DMS 273 (cell line): Measurements from ENCODE around the gene CAMK1D.

Experiments used
- DNase-seq: peaks from one replicate; lab custom pipeline; 2025; ENCODE audit not compliant: unreplicated experiment; lab: John Stamatoyannopoulos, UW

CAMK1D gene

GRCh38 chr10:12615296-12616220 is 266.2 kb downstream of the CAMK1D start:
- no peak for DNase-seq

DNA sequence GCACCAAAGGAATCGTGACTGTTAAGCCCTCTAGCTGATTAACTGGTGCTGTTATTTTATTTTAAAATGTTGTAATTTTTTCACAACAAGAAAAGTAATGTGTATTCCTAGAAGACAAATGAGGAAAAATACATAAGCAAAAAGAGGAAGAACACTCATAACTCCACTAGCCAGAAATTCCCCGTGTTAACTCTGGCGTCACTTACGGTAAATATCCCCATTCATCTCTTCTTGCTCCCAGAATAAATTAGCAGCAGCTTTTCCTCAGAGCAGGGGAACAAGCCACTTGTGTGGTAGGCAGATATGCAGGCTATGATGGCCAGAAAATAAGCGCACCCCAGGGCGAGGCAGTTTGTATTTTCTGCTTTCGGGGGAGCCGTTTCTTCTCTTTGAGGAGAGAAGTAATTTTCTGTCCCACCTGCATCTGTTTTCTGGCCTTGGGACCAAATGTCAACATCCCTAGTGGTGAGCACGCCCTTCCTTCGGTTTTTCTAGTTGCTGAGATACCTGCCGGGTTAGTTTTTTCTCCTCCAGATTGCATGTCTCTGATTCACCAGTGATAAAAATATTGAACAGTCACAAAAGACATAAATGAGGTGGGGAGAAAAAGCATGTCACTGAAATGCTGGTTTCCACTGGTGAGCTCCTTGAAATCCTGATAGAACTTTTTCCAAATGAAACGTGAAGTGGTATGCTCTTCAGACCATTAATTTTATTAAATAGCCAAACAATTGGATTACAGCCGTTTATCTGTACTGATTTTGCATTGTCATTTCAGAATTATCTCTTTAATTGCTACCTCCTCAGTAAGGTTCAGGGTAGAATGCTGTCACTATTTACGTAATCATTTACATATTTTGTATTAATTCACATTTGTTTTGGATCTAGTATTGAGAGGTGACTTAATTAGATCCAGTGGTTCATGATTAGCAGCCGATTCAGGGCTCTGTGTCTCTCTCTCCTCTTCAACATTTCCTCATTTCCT is 268.1 kb downstream of the CAMK1D start:
- DNase-seq, result no peak

DNA sequence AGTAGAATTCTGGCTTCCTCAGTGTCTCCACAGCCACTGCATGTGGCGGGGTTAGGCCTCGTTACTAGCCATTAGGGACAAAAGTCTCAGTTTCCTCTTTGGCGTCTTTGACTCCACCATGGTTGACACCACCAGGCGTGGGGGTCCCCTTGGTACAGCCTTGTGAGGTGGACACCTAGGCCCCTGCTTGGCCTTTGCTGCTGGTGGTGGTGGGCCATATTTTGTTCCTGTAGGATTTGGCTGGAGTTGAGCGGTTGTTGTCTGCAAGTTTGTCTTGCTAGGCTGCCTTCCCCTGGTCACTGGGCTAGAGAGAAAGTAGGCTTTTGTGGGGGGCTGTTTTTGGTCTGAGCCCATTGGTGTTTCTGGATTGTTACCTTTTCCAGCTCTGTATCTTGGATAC is 272.7 kb downstream of the CAMK1D start:
- DNase-seq, result no peak

GRCh38 chr10:12622691-12623090 is 273.3 kb downstream of the CAMK1D start:
- no peak for DNase-seq

DNA sequence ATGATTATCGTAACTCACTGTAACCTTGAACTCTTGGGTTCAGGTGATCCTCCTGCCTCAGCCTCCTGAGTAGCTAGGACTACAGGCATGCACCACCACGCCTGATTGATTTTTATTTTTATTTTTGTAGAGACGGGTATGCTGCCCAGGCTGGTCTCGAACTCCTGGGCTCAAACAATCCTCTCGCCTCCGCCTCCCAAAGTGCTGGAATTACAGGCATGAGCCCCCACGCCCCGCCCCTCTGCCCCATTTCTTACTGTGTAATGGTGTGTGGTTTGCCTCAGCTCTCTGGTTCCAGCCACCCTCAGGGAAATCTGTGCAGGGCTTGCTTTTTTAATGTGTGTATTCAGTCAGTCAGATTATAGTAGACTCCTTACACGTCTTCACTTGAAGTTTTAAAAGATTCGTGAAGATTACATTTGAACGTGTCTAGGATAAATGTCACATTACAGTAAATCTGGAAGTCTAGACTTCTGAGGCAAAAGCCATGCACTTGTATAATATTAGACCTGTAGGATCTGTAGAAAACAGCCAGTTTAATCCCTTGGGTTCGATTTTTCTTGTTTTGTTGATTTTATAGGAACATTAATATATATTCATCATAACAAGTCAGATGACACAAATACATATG is 276.2 kb downstream of the CAMK1D start:
- no peak for DNase-seq

DNA sequence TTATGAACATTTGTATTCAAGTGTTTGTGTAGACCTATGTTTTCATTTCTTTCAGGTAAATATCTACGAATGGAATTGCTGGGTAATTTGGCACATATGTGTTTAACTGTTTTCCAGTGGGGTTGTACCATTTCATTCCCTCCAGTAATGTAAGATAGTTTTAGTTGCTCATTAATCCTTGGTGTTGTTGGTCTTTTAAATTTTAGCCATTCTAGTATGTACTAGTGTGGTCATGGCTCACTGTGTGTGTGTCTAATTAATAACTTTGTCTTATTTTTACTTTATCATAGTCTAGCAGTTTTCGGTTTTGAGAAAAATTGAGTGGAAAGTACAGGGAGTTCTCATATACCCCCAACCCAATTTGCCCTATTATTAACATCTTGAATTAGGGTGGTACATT is 278.8 kb downstream of the CAMK1D start:
- no peak for DNase-seq

- DNase-seq, result peak; percentile 12
These were observed 279.8 kb downstream of the CAMK1D start for GRCh38 chr10:12628964-12629766.

GRCh38 chr10:12629767-12630165 is 280.4 kb downstream of the CAMK1D start:
- no peak for DNase-seq

GRCh38 chr10:12631216-12631615 is 281.9 kb downstream of the CAMK1D start:
- DNase-seq, result peak; percentile 3

DNA sequence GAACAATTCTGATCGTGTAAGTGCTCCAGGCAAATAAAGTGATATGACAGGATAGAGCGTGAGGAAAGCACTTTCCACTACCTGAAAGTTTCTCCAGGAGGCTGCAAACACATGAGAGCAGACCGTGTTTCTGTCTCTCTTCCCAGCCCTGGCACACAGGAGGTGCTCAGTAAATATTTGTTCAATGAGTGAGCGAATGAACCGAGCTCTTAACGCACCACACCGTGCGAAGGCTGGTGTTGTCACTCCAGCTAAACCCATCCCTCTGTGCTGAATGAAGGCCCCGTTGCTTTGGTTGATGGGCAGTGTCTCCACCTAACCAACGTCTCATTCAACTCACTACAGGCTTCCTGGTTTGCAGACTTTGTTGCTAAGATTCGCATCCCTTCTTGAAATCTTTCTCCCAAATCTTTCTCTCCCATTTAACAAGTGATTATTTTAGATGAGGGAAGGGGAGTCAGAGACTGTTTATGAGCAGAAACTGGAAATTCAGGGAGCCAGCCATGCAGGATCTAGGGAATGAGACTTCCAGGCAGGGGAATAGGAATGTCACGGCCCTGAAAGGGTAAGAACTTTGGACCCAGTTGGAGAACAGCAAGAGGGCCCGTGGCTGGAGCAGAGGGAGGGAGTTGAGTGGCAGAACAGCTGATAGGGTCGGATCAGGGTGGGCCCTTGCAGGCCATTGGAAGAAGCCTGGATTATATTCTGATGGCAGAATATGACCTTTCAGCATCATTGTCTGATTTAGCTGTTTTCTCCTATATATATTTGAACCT is 282.6 kb downstream of the CAMK1D start:
- DNase-seq, result no peak

DNA sequence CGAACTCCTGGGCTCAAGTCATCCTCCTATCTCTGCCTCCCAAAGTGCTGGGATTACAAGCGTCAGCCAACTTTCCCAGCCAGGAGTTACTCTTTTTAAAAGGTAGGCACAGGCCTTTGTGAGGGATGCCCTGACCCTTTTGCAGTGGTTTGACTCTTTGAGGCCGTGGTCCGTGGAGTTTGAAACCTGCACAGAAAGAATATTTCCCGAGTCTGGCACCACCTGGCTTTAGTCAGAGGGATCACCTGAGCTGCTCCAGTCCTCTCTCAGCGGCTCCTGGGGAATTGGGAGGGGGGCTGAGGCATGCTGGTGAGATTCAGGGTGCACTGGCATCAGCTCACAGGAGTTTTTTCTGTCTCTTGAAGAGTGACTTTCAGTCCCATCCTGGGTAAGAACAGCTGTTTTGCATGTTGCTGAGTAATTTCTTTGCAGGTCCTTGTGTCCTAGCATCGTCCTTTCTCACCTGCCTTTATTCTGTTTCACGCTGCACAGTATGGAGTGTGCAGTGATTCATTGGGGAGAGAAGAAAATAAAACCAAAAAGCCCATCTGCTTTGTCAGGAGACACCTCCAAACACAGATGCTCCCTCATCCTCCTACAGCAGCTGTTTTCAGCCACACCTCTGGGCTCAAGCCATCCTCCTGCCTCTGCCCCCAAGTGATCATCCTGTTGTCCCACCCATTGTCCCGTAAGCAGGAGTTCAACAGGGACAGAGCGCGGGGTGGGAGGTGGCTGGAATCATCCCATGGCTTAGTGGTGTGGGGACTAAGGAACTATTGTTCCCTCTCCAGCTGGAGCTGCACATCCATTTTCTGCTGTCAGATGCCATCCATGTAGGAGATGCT is 284.7 kb downstream of the CAMK1D start:
- peak; percentile 27 for DNase-seq

GRCh38 chr10:12634621-12634931 is 285.2 kb downstream of the CAMK1D start:
- peak; percentile 27 for DNase-seq

DNA sequence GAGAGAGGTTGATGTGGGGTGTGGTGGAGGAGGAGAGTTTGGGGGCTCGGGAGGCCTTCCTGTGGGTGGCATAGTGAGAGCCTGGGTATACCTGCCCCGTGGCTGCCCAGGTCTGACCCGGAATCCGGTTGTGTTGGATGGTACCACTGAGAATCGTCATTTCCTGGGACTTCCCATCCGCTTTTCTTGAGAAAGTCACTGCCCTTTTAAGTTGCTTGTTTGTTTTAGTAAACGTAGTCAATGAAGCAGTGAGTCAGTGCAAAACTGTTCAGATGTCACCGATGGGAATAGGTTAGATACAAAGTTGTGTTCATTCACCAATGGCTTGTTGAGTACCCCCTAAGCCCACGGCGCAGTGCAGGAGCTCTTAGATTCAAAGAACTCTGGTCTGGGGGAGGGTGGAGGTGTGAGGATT is 285.8 kb downstream of the CAMK1D start:
- peak; percentile 21 for DNase-seq

- DNase-seq, result peak; percentile 65
These were observed 287.2 kb downstream of the CAMK1D start for GRCh38 chr10:12636571-12636970.

GRCh38 chr10:12637649-12638048 is 288.3 kb downstream of the CAMK1D start:
- peak; percentile 87 for DNase-seq

- peak; percentile 96 for DNase-seq
These were observed 288.8 kb downstream of the CAMK1D start for GRCh38 chr10:12638103-12638502.

GRCh38 chr10:12638781-12639180 is 289.4 kb downstream of the CAMK1D start:
- no peak for DNase-seq

- DNase-seq, result peak; percentile 60
These were observed 290.9 kb downstream of the CAMK1D start for GRCh38 chr10:12639996-12640944.
